Measurements from ENCODE around the gene SMYD2. TPM values are rescaled to one million over a fixed set of nuclear protein-coding genes. Genes with fewer than 3 reads are reported as not detected.

Gene SMYD2
- total and polyA plus RNA-seq, 10 of the 15 experiments (the other 5 are each of a cell fraction or from before 2014, with no cell fraction given): 8.3 to 55.7 (median 26.4) TPM

DNA sequence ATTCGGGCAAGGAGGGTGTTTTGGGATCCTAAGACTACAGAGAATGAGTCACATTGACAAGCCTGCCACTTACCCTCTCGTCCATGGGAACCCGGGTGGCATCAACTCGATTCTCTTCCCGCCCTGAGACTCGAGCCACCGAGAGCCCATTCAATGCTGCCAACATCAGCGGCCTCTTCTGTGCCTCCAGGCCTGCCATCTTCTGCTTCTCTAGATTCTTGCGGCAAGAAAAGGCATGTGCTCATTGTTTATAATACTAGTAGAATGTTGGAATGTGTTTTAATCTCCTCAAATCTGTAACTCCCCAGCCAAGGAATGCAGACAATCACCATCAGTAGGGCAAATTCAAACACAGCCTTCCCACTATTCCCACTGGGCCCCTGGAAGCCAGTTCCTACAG is 96.9 kb downstream of the SMYD2 start (continued):
- TF ChIP-seq, protein P1, sequence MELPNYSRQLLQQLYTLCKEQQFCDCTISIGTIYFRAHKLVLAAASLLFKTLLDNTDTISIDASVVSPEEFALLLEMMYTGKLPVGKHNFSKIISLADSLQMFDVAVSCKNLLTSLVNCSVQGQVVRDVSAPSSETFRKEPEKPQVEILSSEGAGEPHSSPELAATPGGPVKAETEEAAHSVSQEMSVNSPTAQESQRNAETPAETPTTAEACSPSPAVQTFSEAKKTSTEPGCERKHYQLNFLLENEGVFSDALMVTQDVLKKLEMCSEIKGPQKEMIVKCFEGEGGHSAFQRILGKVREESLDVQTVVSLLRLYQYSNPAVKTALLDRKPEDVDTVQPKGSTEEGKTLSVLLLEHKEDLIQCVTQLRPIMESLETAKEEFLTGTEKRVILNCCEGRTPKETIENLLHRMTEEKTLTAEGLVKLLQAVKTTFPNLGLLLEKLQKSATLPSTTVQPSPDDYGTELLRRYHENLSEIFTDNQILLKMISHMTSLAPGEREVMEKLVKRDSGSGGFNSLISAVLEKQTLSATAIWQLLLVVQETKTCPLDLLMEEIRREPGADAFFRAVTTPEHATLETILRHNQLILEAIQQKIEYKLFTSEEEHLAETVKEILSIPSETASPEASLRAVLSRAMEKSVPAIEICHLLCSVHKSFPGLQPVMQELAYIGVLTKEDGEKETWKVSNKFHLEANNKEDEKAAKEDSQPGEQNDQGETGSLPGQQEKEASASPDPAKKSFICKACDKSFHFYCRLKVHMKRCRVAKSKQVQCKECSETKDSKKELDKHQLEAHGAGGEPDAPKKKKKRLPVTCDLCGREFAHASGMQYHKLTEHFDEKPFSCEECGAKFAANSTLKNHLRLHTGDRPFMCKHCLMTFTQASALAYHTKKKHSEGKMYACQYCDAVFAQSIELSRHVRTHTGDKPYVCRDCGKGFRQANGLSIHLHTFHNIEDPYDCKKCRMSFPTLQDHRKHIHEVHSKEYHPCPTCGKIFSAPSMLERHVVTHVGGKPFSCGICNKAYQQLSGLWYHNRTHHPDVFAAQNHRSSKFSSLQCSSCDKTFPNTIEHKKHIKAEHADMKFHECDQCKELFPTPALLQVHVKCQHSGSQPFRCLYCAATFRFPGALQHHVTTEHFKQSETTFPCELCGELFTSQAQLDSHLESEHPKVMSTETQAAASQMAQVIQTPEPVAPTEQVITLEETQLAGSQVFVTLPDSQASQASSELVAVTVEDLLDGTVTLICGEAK (IDR thresholded peaks at IDR 0.05; ENCODE audit: borderline replicate concordance): no peak

DNA sequence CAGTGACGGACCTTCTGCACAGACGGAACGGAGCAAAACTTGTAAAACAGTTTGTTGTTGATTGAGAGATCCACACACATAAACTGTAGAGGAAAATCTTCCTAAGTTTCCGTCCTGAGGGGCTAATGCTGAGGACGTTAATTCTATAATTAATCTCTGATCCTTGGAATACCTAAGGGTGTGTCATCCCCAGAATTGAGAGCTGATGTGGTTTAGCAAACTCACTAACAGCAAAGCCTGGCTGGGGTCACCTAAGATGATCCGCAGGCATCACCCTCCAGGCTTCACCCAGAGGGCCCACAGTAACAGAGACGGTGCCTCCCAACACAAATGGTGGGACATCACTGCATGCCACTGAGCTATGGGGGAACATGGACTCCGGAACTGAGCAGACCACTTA is 97.5 kb downstream of the SMYD2 start:
- intact Hi-C loops (cut with micrococcal nuclease; ENCODE audit: unreplicated experiment) (no loop called here), in situ Hi-C loops (cut with MboI) (no loop called here)
- Histone ChIP-seq H3K79me2 (ENCODE audit: control insufficient read depth, insufficient read depth, low read length) (no peaks in the 10 kb centered on the region), H3K9ac (ENCODE audit: control insufficient read depth, insufficient read depth, low read length) (no peak overlapping the region), H3K4me3 (no peak overlapping the region), H3K9me3 (replicated peaks; ENCODE audit: control insufficient read depth, insufficient read depth, low read length) (no peaks in the 10 kb centered on the region), H4K20me1 (ENCODE audit: control insufficient read depth, insufficient read depth) (no peaks in the 10 kb centered on the region; the same call in 1 of the 2 replicates), H3K4me1 (ENCODE audit: control insufficient read depth, insufficient read depth, low read length) (no peaks in the 10 kb centered on the region), H3K27ac (ENCODE audit: control insufficient read depth, insufficient read depth) (no peak overlapping the region), H3K27me3 (replicated peaks in 1 of 2; ENCODE audit: control insufficient read depth in 2 of 2, insufficient read depth in 2 of 2, low read length in 1 of 2) (no peaks in the 10 kb centered on the region; a peak in 1 of 4 replicates), H3K4me2 (ENCODE audit: control insufficient read depth, insufficient read depth) (no peak overlapping the region), H2AFZ (ENCODE audit: control insufficient read depth, low read depth, low read length) (no peak overlapping the region), H3K36me3 (ENCODE audit: control insufficient read depth in 2 of 2, insufficient read depth in 2 of 2, low read length in 1 of 2) (no peaks in the 10 kb centered on the region)
- no peak for DNase-seq (ENCODE audit: low read depth, low spot score)
- ChIA-PET SMC1A (ENCODE audit: uncharacterized antibody, unreplicated experiment) (interaction anchor here (0.9 kb wide), 1 partner anchor 34 kb away, joined by 3 read pairs; no protein-coding TSS in a partner anchor), RAD21 (ENCODE audit: unreplicated experiment) (no interaction called here), POLR2A (no interaction called here), CTCF (no interaction called here)
- ATAC-seq: no peak
- no TSS peak for BruUV-seq (replicated peaks)
- FAIRE-seq: no peak
- WGBS (ENCODE audit: insufficient coverage, insufficient replicate concordance, low lambda C conversion rate, missing lambda C conversion rate): 65% methylated on average over 8 of the region's 8 CpGs
- TF ChIP-seq NR2F1 (conservative IDR thresholded peaks at IDR 0.05) (no peak), RAD21 (IDR thresholded peaks at IDR 0.05; ENCODE audit: insufficient read depth, low read depth, low read length) (no peak), CEBPB (IDR thresholded peaks at IDR 0.05; ENCODE audit: borderline replicate concordance in 1 of 2, low read depth in 2 of 2, low read length in 2 of 2) (no peak), PML (IDR thresholded peaks at IDR 0.05; ENCODE audit: low read length) (no peak), TCF3 (IDR thresholded peaks at IDR 0.05; ENCODE audit: borderline replicate concordance, insufficient read depth, low read depth, low read length) (no peak), ZNF622 (IDR thresholded peaks at IDR 0.05) (no peak), TBL1XR1 (IDR thresholded peaks at IDR 0.05; ENCODE audit: low read depth, low read length) (no peak), EP300 (IDR thresholded peaks at IDR 0.05; ENCODE audit: borderline replicate concordance in 1 of 2, control insufficient read depth in 1 of 2, low read depth in 2 of 2, low read length in 2 of 2) (no peak), SRF (IDR thresholded peaks at IDR 0.05; ENCODE audit: low read depth in 2 of 2, low read length in 2 of 2) (no peak), HCFC1 (IDR thresholded peaks at IDR 0.05; ENCODE audit: low read length) (no peak), SIX5 (IDR thresholded peaks at IDR 0.05; ENCODE audit: low read depth, low read length, severe bottlenecking) (no peak), BRCA1 (IDR thresholded peaks at IDR 0.05; ENCODE audit: low read depth, low read length) (no peak), SUZ12 (IDR thresholded peaks at IDR 0.05; ENCODE audit: unreplicated experiment) (no peak), CREM (IDR thresholded peaks at IDR 0.05; ENCODE audit: low read depth) (no peak), MTA3 (IDR thresholded peaks at IDR 0.05; ENCODE audit: borderline replicate concordance, low read length) (no peak)
- TF ChIP-seq, protein P2, sequence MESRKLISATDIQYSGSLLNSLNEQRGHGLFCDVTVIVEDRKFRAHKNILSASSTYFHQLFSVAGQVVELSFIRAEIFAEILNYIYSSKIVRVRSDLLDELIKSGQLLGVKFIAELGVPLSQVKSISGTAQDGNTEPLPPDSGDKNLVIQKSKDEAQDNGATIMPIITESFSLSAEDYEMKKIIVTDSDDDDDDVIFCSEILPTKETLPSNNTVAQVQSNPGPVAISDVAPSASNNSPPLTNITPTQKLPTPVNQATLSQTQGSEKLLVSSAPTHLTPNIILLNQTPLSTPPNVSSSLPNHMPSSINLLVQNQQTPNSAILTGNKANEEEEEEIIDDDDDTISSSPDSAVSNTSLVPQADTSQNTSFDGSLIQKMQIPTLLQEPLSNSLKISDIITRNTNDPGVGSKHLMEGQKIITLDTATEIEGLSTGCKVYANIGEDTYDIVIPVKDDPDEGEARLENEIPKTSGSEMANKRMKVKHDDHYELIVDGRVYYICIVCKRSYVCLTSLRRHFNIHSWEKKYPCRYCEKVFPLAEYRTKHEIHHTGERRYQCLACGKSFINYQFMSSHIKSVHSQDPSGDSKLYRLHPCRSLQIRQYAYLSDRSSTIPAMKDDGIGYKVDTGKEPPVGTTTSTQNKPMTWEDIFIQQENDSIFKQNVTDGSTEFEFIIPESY (IDR thresholded peaks at IDR 0.05): no peak

Data from GM12878 (cell line).